ENCODE data around the gene TP53RK. TPM values are rescaled to one million over a fixed set of nuclear protein-coding genes. Genes with fewer than 3 reads are reported as not detected.
A peak's percentile ranks its signal among the peaks of the same experiment; 100 is the strongest.

Gene TP53RK
- total RNA-seq (2012; rRNA removed) (10.6 and 16.1 TPM in 2 replicates), polyA plus RNA-seq (2012; rRNA removed) (8.7 and 9.0 TPM in 2 replicates), Bru-seq, nascent RNA (percentile 81 among the genes with signal in this experiment), BruChase-seq, experiment 1, labeled RNA remaining after a 6-hour chase (percentile 72 among the genes with signal in this experiment), BruChase-seq, experiment 2, labeled RNA remaining after a 2-hour chase (percentile 94 among the genes with signal in this experiment)
- 7.0 and 8.1 TPM in 2 replicates for polyA plus RNA-seq (2012; cell fraction: cytosol; rRNA removed)
- 2.5 and 3.0 TPM in 2 replicates for polyA plus RNA-seq (2012; cell fraction: nucleus; rRNA removed; ENCODE audit: low replicate concordance)
- long read RNA-seq, transcript TP53RK-202 (2 exons, 3,515 nt) = major isoform, 20 of 24 reads
- long read RNA-seq, partial matches to known transcripts = 0 of 24 reads
- long read RNA-seq, other reads (novel, unspliced or antisense) = 1 of 24 reads

- ATAC-seq (ENCODE audit: low read depth) = peak; percentile 96
- Histone ChIP-seq H3K4ac (ENCODE audit: low read depth, low read length) (peak within 1 kb of the TSS; percentile 96), H3K36me3 (ENCODE audit: control insufficient read depth, insufficient read depth, low read length) (peaks cover 5% of the 10 kb centered on the region), H3K23ac (ENCODE audit: low read depth, low read length) (peak within 1 kb of the TSS; percentile 99), H3K9ac (ENCODE audit: low read depth, low read length) (peak within 1 kb of the TSS; percentile 98), H3K14ac (replicated peaks; ENCODE audit: low read depth, low read length) (peak within 1 kb of the TSS; percentile 100), H3K18ac (ENCODE audit: low read depth, low read length) (peak within 1 kb of the TSS; percentile 94), H4K8ac (ENCODE audit: low read depth in 2 of 2, low read length in 2 of 2) (peak within 1 kb of the TSS; percentile 86 to 100), H2BK5ac (ENCODE audit: low read depth, low read length, poor library complexity, severe bottlenecking) (peak within 1 kb of the TSS; percentile 99), H2BK15ac (ENCODE audit: low read depth, low read length) (peak within 1 kb of the TSS; percentile 53; the same call in 2 of the 3 replicates), H3K79me1 (ENCODE audit: low read depth in 1 of 2, low read length in 2 of 2) (peaks cover 11 to 41% of the 10 kb centered on the region in 2 experiments), H2BK120ac (ENCODE audit: low read depth, low read length) (peak within 1 kb of the TSS; percentile 78), H3K4me2 (ENCODE audit: low read depth, low read length) (peak within 1 kb of the TSS; percentile 100), H3K27me3 (ENCODE audit: control insufficient read depth, insufficient read depth, low read length) (no peaks in the 10 kb centered on the region), H2AK5ac (ENCODE audit: low read depth, low read length) (peak within 1 kb of the TSS; percentile 83), H3K4me3 (ENCODE audit: insufficient read depth, low read depth, low read length) (peak within 1 kb of the TSS; percentile 70), H2AFZ (replicated peaks; ENCODE audit: low read length, poor library complexity) (peak within 1 kb of the TSS; percentile 97), H3K9me3 (ENCODE audit: control insufficient read depth, insufficient read depth, low read length) (no peaks in the 10 kb centered on the region), H3K27ac (ENCODE audit: insufficient read depth, low read length) (peak within 1 kb of the TSS; percentile 82), H3K4me1 (ENCODE audit: control insufficient read depth, insufficient read depth, low read length) (peaks cover 3% of the 10 kb centered on the region; the same call in 1 of the 2 replicates), H3K56ac (ENCODE audit: extremely low read depth, insufficient read depth, low read length) (peak within 1 kb of the TSS; percentile 99), H4K5ac (ENCODE audit: low read depth, low read length) (peak within 1 kb of the TSS; percentile 99), H4K20me1 (ENCODE audit: insufficient read depth, low read length) (no peaks in the 10 kb centered on the region), H4K91ac (ENCODE audit: insufficient read depth, low read depth, low read length) (peak within 1 kb of the TSS; percentile 81), H2AK9ac (replicated peaks; ENCODE audit: low read depth, low read length, poor library complexity) (peak within 1 kb of the TSS; percentile 95), H2BK20ac (ENCODE audit: low read depth, low read length) (peak within 1 kb of the TSS; percentile 56; the same call in 1 of the 2 replicates), H3K9me1 (ENCODE audit: insufficient read depth, low read length) (peaks cover 5% of the 10 kb centered on the region; the same call in 1 of the 2 replicates)
- in situ Hi-C loops (cut with MboI; ENCODE audit: low sequenced_read_pairs) (no loop called here), intact Hi-C loops (cut with micrococcal nuclease) (loop anchor here (5.0 kb wide), 1 partner anchor 1727 kb away; the partner anchor contains the start of gene TOMM34), dilution Hi-C loops (cut with HindIII; ENCODE audit: low sequenced_read_pairs, unreplicated experiment) (no loop called here)
- POLR2A ChIA-PET (ENCODE audit: unreplicated experiment) = interaction anchor here (1.0 kb wide), 1 partner anchor 16 kb away, joined by 4 read pairs; no protein-coding TSS in a partner anchor
- peak; percentile 100 for DNase-seq
- WGBS, 2 experiments (ENCODE audit: extremely low coverage in 2 of 2, insufficient read length in 1 of 2) = 0% methylated on average over 53 of the region's 71 CpGs; no CpG with 5 or more reads in 1 of the 2 experiments
- CTCF ChIA-PET = interaction anchor here (0.6 kb wide), 1 partner anchor 433 kb away, joined by 3 read pairs; no protein-coding TSS in a partner anchor
- BruUV-seq (replicated peaks) = no TSS peak
- TF ChIP-seq CEBPB (IDR thresholded peaks at IDR 0.05; ENCODE audit: low read depth, low read length) (peak; percentile 38; the same call in 1 of the 2 replicates), RFX5 (IDR thresholded peaks at IDR 0.05; ENCODE audit: low read depth, low read length) (no peak), BHLHE40 (IDR thresholded peaks at IDR 0.05; ENCODE audit: low read depth, low read length) (no peak), CTCF (conservative IDR thresholded peaks at IDR 0.05; ENCODE audit: low read depth, low read length) (0 out of 2 replicates have a peak, but pooled peaks have one; percentile 22), MXI1 (IDR thresholded peaks at IDR 0.05; ENCODE audit: borderline replicate concordance, low read depth, low read length) (peak; percentile 24; the same call in 1 of the 2 replicates), POLR2A (IDR thresholded peaks at IDR 0.05; ENCODE audit: low read depth, low read length) (peak; percentile 96), MAZ (IDR thresholded peaks at IDR 0.05; ENCODE audit: borderline replicate concordance, low read depth, low read length) (peak; percentile 57; the same call in 1 of the 2 replicates), CHD1 (IDR thresholded peaks at IDR 0.05; ENCODE audit: low read depth, low read length) (0 out of 2 replicates have a peak, but pooled peaks have one; percentile 63), MAFK (IDR thresholded peaks at IDR 0.05; ENCODE audit: low read depth, low read length) (no peak), RCOR1 (IDR thresholded peaks at IDR 0.05; ENCODE audit: insufficient replicate concordance, low read length) (no peak), SMC3 (IDR thresholded peaks at IDR 0.05; ENCODE audit: low read depth, low read length) (no peak), FOS (IDR thresholded peaks at IDR 0.05; ENCODE audit: low read depth, low read length) (no peak)
- TF ChIP-seq, protein P1, sequence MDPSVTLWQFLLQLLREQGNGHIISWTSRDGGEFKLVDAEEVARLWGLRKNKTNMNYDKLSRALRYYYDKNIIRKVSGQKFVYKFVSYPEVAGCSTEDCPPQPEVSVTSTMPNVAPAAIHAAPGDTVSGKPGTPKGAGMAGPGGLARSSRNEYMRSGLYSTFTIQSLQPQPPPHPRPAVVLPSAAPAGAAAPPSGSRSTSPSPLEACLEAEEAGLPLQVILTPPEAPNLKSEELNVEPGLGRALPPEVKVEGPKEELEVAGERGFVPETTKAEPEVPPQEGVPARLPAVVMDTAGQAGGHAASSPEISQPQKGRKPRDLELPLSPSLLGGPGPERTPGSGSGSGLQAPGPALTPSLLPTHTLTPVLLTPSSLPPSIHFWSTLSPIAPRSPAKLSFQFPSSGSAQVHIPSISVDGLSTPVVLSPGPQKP (IDR thresholded peaks at IDR 0.05; ENCODE audit: borderline replicate concordance, low read depth, low read length) = no peak
Observed at GRCh38 chr20:46689082-46689753, at the start of gene TP53RK. Gene TP53RK (minus strand): TSS chr20:46689444. CDS start chr20:46689414, 30 bp downstream.

Measured in IMR-90 (cell line).